ENCODE results near the gene TOLLIP. TPM values are rescaled to one million over a fixed set of nuclear protein-coding genes. Genes with fewer than 3 reads are reported as not detected.

TOLLIP gene
- polyA plus RNA-seq, 2 of the 4 experiments (the other 2 are of a cell fraction), result 26.5 to 37.9 TPM

GRCh38 chr11:1283906-1284305 lies 25.5 kb downstream of the TOLLIP start:
- FAIRE-seq, result no peak
- 91% methylated on average over 6 of the region's 8 CpGs for WGBS (ENCODE audit: missing lambda C conversion rate)
- no peak for DNase-seq (ENCODE audit: low read depth in 1 of 2, low spot score in 1 of 2)
- H3K4me3 ChIP-seq, result no peak overlapping the region
- no peaks in the 10 kb centered on the region for H3K4me1 ChIP-seq
- ChIA-PET POLR2A (no interaction called here), CTCF (interaction anchor here (0.9 kb wide), 1 partner anchor 38 kb away, joined by 4 read pairs; no protein-coding TSS in a partner anchor)
- no peaks in the 10 kb centered on the region for H3K9me3 ChIP-seq
- no peak for ATAC-seq
- H3K27ac ChIP-seq, result no peak overlapping the region
- H3K4me2 ChIP-seq, result no peak overlapping the region
- no peak for TF ChIP-seq NFE2L2 (conservative IDR thresholded peaks at IDR 0.05; ENCODE audit: low read length)
- TF ChIP-seq CEBPB (IDR thresholded peaks at IDR 0.05), result no peak
- TF ChIP-seq PBX3 (IDR thresholded peaks at IDR 0.05), result no peak
- TF ChIP-seq CBX8 (IDR thresholded peaks at IDR 0.05), result no peak
- no peak for TF ChIP-seq NPAS2 (CRISPR knock-in tag; IDR thresholded peaks at IDR 0.05; ENCODE audit: borderline replicate concordance)
- TF ChIP-seq JUN (IDR thresholded peaks at IDR 0.05), result no peak
- TF ChIP-seq POLR2AphosphoS2 (conservative IDR thresholded peaks at IDR 0.05; ENCODE audit: low read length), result no peak
- TF ChIP-seq, protein P1, sequence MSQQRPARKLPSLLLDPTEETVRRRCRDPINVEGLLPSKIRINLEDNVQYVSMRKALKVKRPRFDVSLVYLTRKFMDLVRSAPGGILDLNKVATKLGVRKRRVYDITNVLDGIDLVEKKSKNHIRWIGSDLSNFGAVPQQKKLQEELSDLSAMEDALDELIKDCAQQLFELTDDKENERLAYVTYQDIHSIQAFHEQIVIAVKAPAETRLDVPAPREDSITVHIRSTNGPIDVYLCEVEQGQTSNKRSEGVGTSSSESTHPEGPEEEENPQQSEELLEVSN (IDR thresholded peaks at IDR 0.05; ENCODE audit: borderline replicate concordance, low read depth), result no peak
- TF ChIP-seq EHF (CRISPR knock-in tag; IDR thresholded peaks at IDR 0.05), result no peak
- no peak for TF ChIP-seq TFCP2L1 (CRISPR knock-in tag; IDR thresholded peaks at IDR 0.05)
- TF ChIP-seq, protein P2, sequence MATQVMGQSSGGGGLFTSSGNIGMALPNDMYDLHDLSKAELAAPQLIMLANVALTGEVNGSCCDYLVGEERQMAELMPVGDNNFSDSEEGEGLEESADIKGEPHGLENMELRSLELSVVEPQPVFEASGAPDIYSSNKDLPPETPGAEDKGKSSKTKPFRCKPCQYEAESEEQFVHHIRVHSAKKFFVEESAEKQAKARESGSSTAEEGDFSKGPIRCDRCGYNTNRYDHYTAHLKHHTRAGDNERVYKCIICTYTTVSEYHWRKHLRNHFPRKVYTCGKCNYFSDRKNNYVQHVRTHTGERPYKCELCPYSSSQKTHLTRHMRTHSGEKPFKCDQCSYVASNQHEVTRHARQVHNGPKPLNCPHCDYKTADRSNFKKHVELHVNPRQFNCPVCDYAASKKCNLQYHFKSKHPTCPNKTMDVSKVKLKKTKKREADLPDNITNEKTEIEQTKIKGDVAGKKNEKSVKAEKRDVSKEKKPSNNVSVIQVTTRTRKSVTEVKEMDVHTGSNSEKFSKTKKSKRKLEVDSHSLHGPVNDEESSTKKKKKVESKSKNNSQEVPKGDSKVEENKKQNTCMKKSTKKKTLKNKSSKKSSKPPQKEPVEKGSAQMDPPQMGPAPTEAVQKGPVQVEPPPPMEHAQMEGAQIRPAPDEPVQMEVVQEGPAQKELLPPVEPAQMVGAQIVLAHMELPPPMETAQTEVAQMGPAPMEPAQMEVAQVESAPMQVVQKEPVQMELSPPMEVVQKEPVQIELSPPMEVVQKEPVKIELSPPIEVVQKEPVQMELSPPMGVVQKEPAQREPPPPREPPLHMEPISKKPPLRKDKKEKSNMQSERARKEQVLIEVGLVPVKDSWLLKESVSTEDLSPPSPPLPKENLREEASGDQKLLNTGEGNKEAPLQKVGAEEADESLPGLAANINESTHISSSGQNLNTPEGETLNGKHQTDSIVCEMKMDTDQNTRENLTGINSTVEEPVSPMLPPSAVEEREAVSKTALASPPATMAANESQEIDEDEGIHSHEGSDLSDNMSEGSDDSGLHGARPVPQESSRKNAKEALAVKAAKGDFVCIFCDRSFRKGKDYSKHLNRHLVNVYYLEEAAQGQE (IDR thresholded peaks at IDR 0.05), result no peak
- TF ChIP-seq FOSB (CRISPR knock-in tag; IDR thresholded peaks at IDR 0.05), result no peak
- no peak for TF ChIP-seq HES2 (IDR thresholded peaks at IDR 0.05)
- no peak for TF ChIP-seq GATA3 (IDR thresholded peaks at IDR 0.05; ENCODE audit: borderline replicate concordance)
- TF ChIP-seq PHF8 (IDR thresholded peaks at IDR 0.05; ENCODE audit: borderline replicate concordance, low read depth), result no peak
- no peak for TF ChIP-seq HOXA7 (CRISPR knock-in tag; IDR thresholded peaks at IDR 0.05)

- ChIA-PET POLR2A (no interaction called here), CTCF (no interaction called here)
- ATAC-seq, result no peak
- Histone ChIP-seq H3K4me3 (no peak overlapping the region), H3K9me3 (no peaks in the 10 kb centered on the region), H3K4me1 (no peaks in the 10 kb centered on the region), H3K27ac (no peak overlapping the region), H3K4me2 (no peak overlapping the region)
- no peak for DNase-seq (ENCODE audit: low read depth in 1 of 2, low spot score in 1 of 2)
- 91% methylated on average over 9 of the region's 18 CpGs for WGBS (ENCODE audit: missing lambda C conversion rate)
- TF ChIP-seq SMC3 (IDR thresholded peaks at IDR 0.05) (no peak), EHMT2 (IDR thresholded peaks at IDR 0.05; ENCODE audit: low read depth) (no peak), EHF (CRISPR knock-in tag; IDR thresholded peaks at IDR 0.05) (no peak), JUN (IDR thresholded peaks at IDR 0.05) (no peak)
- no peak for FAIRE-seq
These were observed 26.3 kb downstream of the TOLLIP start for GRCh38 chr11:1283091-1283511.

DNA sequence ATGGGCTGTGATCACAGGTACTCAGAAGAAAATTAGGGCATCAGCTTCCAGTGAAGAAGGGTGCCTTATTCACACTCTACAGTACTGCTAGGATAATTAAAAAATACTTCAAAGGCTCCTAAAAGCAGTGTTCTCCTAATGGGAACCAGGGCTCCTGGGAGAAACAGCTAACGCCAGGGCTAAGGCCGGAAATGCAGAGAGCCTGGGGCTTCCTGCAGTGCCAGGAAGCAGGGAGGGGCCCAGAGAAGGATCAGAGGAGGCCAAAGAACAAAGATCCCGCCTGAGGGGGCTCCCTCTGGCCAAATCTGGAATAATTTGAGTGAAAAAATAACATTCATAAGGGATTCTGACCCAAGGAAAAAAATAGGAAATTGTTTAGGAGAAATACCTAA lies 27.5 kb downstream of the TOLLIP start:
- ATAC-seq, result no peak
- no peak overlapping the region for H3K27ac ChIP-seq
- no peak overlapping the region for H3K4me2 ChIP-seq
- ChIA-PET CTCF (interaction anchor here (0.9 to 1.0 kb wide), 2 partner anchors 12 to 233 kb away, joined by 3 read pairs; no protein-coding TSS in a partner anchor), POLR2A (no interaction called here)
- no peak for DNase-seq (ENCODE audit: low read depth in 1 of 2, low spot score in 1 of 2)
- no peak for TF ChIP-seq NFE2L2 (conservative IDR thresholded peaks at IDR 0.05; ENCODE audit: low read length)
- WGBS (ENCODE audit: missing lambda C conversion rate), result 74% methylated on average over 3 of the region's 3 CpGs
- FAIRE-seq, result no peak
- no peaks in the 10 kb centered on the region for H3K9me3 ChIP-seq
- H3K4me1 ChIP-seq, result no peaks in the 10 kb centered on the region
- H3K4me3 ChIP-seq, result no peak overlapping the region

All from A549 (cell line).